Cerebellar cortex (tissue), 1 donor: ENCODE results near the gene MARS1.
"Not testable (repeated sequence)": the region's sequence is repeated elsewhere in the genome, so short reads cannot be mapped to it uniquely, and the experiment has no call there.

Source experiments
- DNase-seq: peaks from one replicate; pipeline ENCODE4 v3.0.0-alpha.2; 2015; ENCODE audit warnings: low spot score

Gene MARS1

GRCh38 chr12:57487597-57488401, at the start of gene MARS1:
MARS1 (plus strand) TSS chr12:57488068; CDS start chr12:57488091, 23 bp downstream.
- peak; percentile 98 for DNase-seq

GRCh38 chr12:57438400-57438799, 49.5 kb upstream of the MARS1 start:
- no peak for DNase-seq

- DNase-seq: no peak
Observed at GRCh38 chr12:57439762-57440266, 48.1 kb upstream of the MARS1 start.

- not testable (repeated sequence) for DNase-seq
Observed at GRCh38 chr12:57441393-57441792, 46.5 kb upstream of the MARS1 start.

- no peak for DNase-seq
Observed at GRCh38 chr12:57441846-57442427, 45.9 kb upstream of the MARS1 start.

GRCh38 chr12:57444337-57444736, 43.5 kb upstream of the MARS1 start:
- DNase-seq: not testable (repeated sequence)

- DNase-seq: no peak
Observed at GRCh38 chr12:57444744-57445143, 43.1 kb upstream of the MARS1 start.

GRCh38 chr12:57446292-57446960, 41.4 kb upstream of the MARS1 start:
- DNase-seq: no peak

- no peak for DNase-seq
Observed at GRCh38 chr12:57448669-57449068, 39.2 kb upstream of the MARS1 start.

- DNase-seq: no peak
Observed at GRCh38 chr12:57449375-57449774, 38.5 kb upstream of the MARS1 start.

GRCh38 chr12:57450057-57450456, 37.8 kb upstream of the MARS1 start:
- no peak for DNase-seq

- DNase-seq: no peak
Observed at GRCh38 chr12:57451233-57451778, 36.6 kb upstream of the MARS1 start.

- DNase-seq: no peak
Observed at GRCh38 chr12:57452181-57452936, 35.5 kb upstream of the MARS1 start.

GRCh38 chr12:57452937-57453509, 34.8 kb upstream of the MARS1 start:
- DNase-seq: peak; percentile 73

- DNase-seq: no peak
Observed at GRCh38 chr12:57454213-57454565, 33.7 kb upstream of the MARS1 start.

- no peak for DNase-seq
Observed at GRCh38 chr12:57454566-57455373, 33.1 kb upstream of the MARS1 start, which contains the start of gene INHBE. INHBE (plus strand) TSS chr12:57455307; CDS start chr12:57455537, 230 bp downstream.

GRCh38 chr12:57455374-57456144, 32.3 kb upstream of the MARS1 start:
- DNase-seq: no peak

GRCh38 chr12:57456145-57456700, 31.6 kb upstream of the MARS1 start:
- DNase-seq: peak; percentile 84

GRCh38 chr12:57456737-57457490, 31.0 kb upstream of the MARS1 start:
- no peak for DNase-seq
